ENCODE measurements around the gene GPR39. TPM values are rescaled to one million over a fixed set of nuclear protein-coding genes. Genes with fewer than 3 reads are reported as not detected.

Gene GPR39
- total and polyA plus RNA-seq, 2 donors from 2014 or later, result 4.9 to 8.7 TPM

DNA sequence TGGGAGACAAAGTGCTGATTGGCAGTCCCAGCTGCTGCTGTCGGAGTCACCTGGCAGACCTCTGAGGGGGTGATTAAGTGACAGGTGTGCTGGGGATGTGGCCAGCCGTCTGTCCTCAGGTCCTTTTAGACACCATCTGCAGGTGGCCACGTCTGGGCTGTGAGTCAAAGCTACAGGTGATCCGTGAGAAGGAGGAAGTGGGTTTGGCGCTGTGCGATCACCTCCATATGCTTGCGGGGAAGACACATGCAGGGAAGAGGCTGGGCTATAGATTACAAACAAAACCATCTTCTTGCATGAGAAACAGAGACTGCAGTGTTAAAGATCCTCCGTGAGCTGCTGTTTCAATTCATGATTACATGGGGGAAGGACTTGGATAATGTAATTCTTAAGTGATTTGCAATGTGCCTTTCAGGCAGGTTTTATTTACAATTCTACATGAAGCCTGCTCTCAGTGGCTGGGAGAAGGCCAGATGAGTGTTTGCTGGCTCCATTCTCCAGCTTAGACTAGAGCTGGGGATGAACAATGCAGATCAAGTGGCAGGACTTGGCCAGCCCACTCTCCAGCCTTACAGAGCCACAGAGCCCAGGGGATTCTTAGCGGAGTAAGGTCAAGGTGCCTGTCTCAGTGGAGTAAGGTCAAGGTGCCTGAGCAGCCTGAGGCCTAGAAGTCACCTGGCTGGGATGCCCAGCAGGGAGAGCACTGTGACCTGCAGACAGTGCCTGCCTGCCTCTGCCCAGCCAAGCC is 165.6 kb downstream of the GPR39 start:
- Histone ChIP-seq H3K27me3 (ENCODE audit: control insufficient read depth, insufficient read depth, low read length) (no peaks in the 10 kb centered on the region), H3K9ac (ENCODE audit: low read length in 3 of 3) (no peak overlapping the region), H3K9me3 (ENCODE audit: control insufficient read depth in 2 of 3, insufficient read depth in 1 of 3, low read length in 3 of 3) (no peaks in the 10 kb centered on the region), H3K36me3 (ENCODE audit: control insufficient read depth in 2 of 3, insufficient read depth in 3 of 3, low read length in 3 of 3) (no peaks in the 10 kb centered on the region), H3K27ac (ENCODE audit: low read depth in 2 of 2, low read length in 2 of 2) (no peak overlapping the region), H3K4me3 (ENCODE audit: low read length in 3 of 3) (no peak overlapping the region), H3K4me1 (ENCODE audit: control insufficient read depth in 2 of 3, insufficient read depth in 2 of 3, low read depth in 1 of 3, low read length in 3 of 3) (no peaks in the 10 kb centered on the region)
- TF ChIP-seq, protein P1, sequence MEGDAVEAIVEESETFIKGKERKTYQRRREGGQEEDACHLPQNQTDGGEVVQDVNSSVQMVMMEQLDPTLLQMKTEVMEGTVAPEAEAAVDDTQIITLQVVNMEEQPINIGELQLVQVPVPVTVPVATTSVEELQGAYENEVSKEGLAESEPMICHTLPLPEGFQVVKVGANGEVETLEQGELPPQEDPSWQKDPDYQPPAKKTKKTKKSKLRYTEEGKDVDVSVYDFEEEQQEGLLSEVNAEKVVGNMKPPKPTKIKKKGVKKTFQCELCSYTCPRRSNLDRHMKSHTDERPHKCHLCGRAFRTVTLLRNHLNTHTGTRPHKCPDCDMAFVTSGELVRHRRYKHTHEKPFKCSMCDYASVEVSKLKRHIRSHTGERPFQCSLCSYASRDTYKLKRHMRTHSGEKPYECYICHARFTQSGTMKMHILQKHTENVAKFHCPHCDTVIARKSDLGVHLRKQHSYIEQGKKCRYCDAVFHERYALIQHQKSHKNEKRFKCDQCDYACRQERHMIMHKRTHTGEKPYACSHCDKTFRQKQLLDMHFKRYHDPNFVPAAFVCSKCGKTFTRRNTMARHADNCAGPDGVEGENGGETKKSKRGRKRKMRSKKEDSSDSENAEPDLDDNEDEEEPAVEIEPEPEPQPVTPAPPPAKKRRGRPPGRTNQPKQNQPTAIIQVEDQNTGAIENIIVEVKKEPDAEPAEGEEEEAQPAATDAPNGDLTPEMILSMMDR (IDR thresholded peaks at IDR 0.05; ENCODE audit: borderline replicate concordance, extremely low read depth, insufficient read depth), result no peak
- intact Hi-C loops (cut with DNase I), result no loop called here
- DNase-seq, result no peak
- no peak for FAIRE-seq

DNA sequence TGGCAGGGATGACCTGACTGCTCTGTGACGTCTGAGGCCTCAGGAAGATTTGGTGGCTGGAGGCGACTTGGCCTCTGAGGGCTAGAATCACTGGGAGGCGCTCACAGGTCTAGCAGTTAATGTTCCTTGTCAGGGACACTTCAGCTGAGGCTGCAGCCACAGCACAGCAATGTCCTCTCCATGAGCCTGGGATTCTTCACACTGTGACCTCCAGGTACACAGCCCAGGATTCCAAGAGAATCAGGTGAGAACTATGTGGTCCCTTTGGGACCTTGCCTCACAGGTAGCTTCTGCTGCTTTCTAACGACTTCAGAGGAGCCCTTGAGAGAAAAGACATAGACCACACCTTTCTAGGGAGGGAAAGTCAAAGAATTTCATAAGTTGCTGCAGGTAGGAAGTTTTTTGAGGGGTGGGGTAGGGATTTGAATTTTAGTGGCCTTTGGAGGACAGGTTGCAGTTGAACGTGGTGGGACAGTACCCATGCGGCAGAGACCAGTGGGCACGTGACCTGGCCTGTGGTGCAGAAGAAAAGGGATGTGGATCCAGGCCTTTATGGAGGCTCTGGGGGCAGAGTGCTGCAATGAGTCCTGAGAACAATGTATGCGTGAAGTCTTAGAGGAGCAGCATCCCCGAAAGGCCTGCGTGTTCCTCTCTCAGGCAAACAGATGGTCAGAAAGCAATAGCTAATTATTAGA is 167.2 kb downstream of the GPR39 start:
- Histone ChIP-seq H3K27me3 (ENCODE audit: control insufficient read depth, insufficient read depth, low read length) (no peaks in the 10 kb centered on the region), H3K9me3 (ENCODE audit: control insufficient read depth in 2 of 3, insufficient read depth in 1 of 3, low read length in 3 of 3) (no peaks in the 10 kb centered on the region), H3K9ac (ENCODE audit: low read length in 3 of 3) (no peak overlapping the region), H3K4me3 (ENCODE audit: low read length in 3 of 3) (no peak overlapping the region), H3K36me3 (ENCODE audit: control insufficient read depth in 2 of 3, insufficient read depth in 3 of 3, low read length in 3 of 3) (no peaks in the 10 kb centered on the region), H3K4me1 (ENCODE audit: control insufficient read depth in 2 of 3, insufficient read depth in 2 of 3, low read depth in 1 of 3, low read length in 3 of 3) (peaks cover 0 to 3% (median 0%) of the 10 kb centered on the region in 3 donors), H3K27ac (ENCODE audit: low read depth in 2 of 2, low read length in 2 of 2) (no peak overlapping the region)
- DNase-seq, result no peak
- no peak for FAIRE-seq
- intact Hi-C loops (cut with DNase I), result no loop called here
- TF ChIP-seq, protein P1 (IDR thresholded peaks at IDR 0.05; ENCODE audit: borderline replicate concordance, extremely low read depth, insufficient read depth), result no peak

DNA sequence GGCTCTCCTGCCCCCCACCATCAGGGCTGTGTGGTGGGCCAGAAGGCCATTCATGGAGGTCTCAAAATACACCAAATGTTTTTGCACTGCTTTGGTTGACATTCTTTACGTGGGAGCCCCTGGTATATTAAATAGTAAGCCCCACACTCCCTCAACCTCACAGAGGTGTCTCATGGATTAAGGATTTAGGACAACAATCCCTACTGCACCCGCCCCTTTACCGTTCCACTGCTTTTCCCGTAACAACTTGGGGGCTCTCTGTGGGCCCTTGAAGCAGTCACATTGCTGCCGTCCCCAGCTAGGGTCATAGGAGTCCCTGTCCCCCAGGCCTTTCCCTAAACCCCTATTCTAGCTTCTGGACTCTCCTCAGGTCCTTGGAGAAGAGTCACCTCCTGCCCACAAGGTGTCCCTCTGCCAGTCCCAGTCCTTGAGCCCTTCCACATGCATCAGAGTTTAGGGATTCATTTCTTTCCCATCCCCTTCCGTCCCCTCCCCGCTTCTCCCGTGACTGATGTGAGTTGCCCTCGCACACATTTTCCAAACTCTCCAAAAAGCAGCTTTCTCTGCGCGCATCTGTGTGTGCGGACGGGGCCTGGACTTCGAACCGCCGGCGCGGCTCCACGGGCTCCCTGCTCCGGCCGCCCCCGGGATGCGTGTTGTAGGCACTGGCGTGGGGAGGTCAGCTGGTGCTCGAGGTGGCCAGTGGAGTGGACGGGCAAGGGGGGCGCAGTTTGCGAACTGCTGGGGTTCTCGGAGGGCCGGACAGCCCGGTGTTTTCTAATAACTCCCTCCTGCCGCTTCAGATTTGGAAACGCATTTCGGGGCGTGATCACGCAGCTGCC is 168.6 kb downstream of the GPR39 start:
- no peak overlapping the region for H3K4me3 ChIP-seq (ENCODE audit: low read length in 3 of 3)
- no peaks in the 10 kb centered on the region for H3K36me3 ChIP-seq (ENCODE audit: control insufficient read depth in 2 of 3, insufficient read depth in 3 of 3, low read length in 3 of 3)
- DNase-seq, result no peak
- H3K9ac ChIP-seq (ENCODE audit: low read length in 3 of 3), result no peak overlapping the region
- no peaks in the 10 kb centered on the region for H3K27me3 ChIP-seq (ENCODE audit: control insufficient read depth, insufficient read depth, low read length)
- H3K27ac ChIP-seq (ENCODE audit: low read depth in 2 of 2, low read length in 2 of 2), result no peak overlapping the region
- H3K9me3 ChIP-seq (ENCODE audit: control insufficient read depth in 2 of 3, insufficient read depth in 1 of 3, low read length in 3 of 3), result no peaks in the 10 kb centered on the region
- no peak for FAIRE-seq
- peaks cover 0 to 3% (median 0%) of the 10 kb centered on the region in 3 donors for H3K4me1 ChIP-seq (ENCODE audit: control insufficient read depth in 2 of 3, insufficient read depth in 2 of 3, low read depth in 1 of 3, low read length in 3 of 3)
- intact Hi-C loops (cut with DNase I), result no loop called here
- TF ChIP-seq, protein P1 (IDR thresholded peaks at IDR 0.05; ENCODE audit: borderline replicate concordance, extremely low read depth, insufficient read depth), result no peak
